Kidney glomerular epithelial cell (primary cell): ENCODE measurements around the gene RSRC1.
A peak's percentile ranks its signal among the peaks of the same experiment; 100 is the strongest.
"Not testable (repeated sequence)": the region's sequence is repeated elsewhere in the genome, so short reads cannot be mapped to it uniquely, and the experiment has no call there.

Source experiments
- DNase-seq: peaks from one replicate; lab custom pipeline; 2025; lab: John Stamatoyannopoulos, UW

RSRC1 gene

GRCh38 chr3:158228942-158229341 lies 119.1 kb downstream of the RSRC1 start:
- not testable (repeated sequence) for DNase-seq

DNA sequence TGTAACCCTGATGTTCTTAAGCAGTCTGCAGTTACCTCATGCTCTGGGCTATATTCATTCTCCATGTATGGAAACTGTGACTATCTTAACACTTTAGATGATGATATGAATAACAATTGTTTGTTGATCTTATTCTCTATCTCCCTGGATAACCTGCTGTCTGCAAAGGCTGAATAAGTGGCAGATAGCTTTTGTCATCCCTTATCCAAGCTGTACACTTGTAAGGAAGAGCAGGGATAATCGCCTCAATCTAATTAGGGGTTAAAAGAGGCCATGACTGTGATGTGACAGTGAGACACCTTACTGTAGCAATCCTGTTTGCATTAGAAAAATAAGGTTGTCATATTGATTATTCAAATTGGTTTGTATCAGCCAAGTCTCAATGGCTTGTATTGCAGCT lies 123.9 kb downstream of the RSRC1 start:
- DNase-seq = no peak

DNA sequence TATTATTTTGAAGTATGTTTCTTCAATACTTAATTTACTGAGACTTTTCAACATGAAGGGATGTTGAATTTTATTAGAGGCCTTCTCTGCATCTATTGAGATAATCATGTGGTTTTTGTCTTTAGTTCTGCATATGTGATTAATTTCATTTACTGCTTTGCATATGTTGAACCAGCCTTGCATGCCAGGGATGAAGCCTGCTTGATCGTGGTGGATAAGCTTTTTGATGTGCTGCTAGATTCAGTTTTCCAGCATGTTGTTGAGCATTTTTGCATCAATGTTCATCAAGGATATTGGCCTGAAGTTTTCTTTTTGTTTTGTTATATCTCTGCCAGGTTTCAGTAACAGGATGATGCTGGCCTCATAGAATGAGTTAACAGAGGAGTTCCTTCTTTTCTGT lies 134.4 kb downstream of the RSRC1 start:
- DNase-seq = no peak

DNA sequence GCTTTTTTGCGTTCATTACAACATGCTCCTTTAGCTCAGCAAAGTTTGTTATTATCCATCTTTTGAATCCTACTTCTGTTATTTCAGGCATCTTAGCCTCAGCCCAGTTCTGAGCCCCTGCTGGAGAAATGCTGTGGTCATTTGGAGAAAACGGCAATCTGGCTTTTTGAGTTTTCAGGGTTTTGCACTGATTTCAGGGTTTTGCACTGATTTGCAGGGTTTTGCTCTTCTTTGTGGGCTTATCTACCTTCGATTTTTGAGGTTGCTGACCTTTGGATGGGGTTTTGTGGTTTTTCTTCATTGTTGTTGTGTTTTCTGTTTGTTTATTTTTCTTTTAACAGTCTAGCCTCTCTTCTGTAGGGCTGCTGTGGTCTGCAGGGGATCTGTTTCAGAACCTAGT lies 137.4 kb downstream of the RSRC1 start:
- DNase-seq = no peak

GRCh38 chr3:158248261-158248660 lies 138.4 kb downstream of the RSRC1 start:
- DNase-seq = no peak

DNA sequence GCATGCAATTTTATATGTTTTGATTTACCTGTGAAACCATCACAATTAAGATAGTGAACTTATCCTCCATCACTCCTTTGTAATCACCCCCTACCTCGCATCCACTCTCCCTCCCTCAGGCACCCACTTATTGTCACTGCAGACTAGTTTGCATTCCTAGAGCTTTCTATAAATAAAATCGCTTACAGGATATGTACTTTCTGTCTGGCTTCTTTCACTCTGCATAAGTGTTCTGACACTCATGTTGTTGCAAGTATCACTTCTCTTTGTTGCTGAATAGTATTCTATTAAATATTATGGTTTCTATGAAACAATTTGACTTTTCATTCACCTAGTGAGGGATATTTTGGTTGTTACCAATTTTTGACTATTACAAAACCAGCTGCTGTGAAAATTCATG lies 139.3 kb downstream of the RSRC1 start:
- no peak for DNase-seq

DNA sequence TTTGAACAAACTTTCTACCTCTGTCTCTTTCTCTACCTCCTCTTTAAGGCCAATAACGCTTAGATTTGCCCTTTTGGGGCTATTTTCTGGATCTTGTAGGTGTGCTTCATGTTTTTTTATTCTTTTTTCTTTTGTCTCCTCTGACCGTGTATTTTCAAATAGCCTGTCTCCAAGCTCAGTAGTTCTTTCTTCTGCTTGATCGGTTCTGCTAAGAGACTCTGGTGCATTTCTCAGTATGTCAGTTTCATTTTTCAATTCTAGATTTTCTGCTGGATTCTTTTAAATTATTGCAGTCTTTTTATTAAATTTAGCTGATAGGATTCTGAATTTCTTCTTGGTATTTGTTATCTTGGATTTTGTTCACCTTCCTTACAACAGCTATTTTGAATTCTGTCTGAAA lies 148.7 kb downstream of the RSRC1 start:
- no peak for DNase-seq

GRCh38 chr3:158260392-158260791 lies 150.5 kb downstream of the RSRC1 start:
- DNase-seq = no peak

DNA sequence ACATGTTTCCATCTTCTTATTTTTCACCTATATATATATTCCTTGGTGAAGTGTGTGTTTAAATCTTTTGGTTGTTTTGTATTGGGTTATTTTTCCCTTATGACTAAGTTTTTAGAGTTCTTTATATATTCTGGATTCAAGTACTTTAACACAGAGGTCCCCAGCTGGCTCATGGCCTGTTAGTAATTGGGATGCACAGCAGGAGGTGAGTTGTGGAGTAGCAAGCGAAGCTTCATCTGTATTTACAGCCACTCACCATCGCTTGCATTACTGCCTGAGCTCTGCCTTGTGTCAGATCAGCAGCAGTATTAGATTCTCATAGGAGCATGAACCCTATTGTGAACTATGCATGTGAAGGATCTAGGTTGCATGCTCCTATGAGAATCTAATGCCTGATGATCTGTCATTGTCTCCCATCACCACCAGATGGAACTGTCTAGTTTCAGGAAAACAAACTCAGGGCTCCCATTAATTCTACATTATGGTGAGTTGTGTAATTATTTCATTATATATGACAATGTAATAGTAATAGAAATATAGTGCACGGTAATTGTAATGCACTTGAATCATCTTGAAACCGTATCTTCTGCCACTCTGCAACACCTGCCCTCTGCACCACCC lies 151.6 kb downstream of the RSRC1 start:
- DNase-seq = no peak

- no peak for DNase-seq
Observed at GRCh38 chr3:158264894-158265293, 155.0 kb downstream of the RSRC1 start.

- no peak for DNase-seq
Observed at GRCh38 chr3:158267015-158267414, 157.1 kb downstream of the RSRC1 start.

DNA sequence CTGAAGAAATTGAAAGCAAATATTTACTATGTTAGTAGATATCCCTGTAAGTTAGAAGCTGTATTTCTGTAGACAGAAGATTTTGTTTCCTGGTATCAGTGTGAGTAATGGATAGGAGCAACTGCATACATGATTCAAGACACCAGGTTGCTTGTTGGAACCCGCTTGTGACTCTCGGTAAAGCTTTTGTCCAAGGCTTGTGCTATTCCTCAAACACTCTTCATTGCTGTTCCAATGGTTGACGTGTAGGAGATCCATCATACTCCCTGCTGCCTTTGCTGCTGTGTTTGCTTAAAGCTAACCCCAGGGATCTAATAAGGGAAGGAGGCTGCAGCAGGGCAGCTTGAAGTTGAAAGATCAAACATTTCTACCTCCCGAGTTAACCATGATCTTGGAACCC lies 160.1 kb downstream of the RSRC1 start:
- DNase-seq = no peak

GRCh38 chr3:158272081-158272480 lies 162.2 kb downstream of the RSRC1 start:
- no peak for DNase-seq

GRCh38 chr3:158273656-158274055 lies 163.8 kb downstream of the RSRC1 start:
- no peak for DNase-seq

DNA sequence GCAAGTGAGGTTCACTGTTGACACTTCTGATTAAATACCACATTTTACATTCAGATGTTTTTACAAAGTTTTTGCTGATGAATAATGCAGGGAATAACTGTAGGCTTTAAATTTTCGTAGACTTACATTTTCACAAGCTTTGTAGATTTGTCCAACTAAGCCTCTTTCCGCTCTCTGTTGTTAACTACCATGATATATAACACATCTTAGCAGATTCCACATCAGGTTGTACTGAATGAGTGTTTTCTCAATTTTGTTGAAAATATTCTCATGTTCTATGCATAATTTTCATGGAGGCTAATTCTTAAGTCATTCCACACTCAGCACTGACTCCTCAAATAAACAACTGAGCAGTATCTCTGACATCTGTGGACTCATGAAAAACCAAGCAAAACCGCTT lies 168.3 kb downstream of the RSRC1 start:
- no peak for DNase-seq

GRCh38 chr3:158279609-158280008 lies 169.7 kb downstream of the RSRC1 start:
- no peak for DNase-seq

DNA sequence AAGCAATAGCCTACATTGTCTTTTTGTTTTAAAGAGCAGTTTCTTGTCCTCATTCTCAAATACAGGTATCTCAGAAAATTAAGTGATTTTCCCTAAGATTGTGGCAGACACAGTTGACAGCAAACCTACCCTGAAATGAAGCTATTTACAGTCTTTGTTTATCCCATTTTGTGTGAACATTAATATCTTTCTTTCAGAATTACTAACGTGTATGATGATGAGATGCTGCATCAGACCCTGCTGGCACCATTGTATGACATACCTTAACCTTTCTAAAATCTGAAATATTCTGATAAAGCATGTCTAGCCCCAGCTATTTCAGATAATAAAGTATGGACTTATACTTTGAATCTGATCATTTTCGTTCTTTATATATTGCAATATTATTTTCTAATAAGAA lies 185.9 kb downstream of the RSRC1 start:
- no peak for DNase-seq

- DNase-seq = no peak
Observed at GRCh38 chr3:158297940-158298339, 188.1 kb downstream of the RSRC1 start.

GRCh38 chr3:158308236-158308928 lies 198.5 kb downstream of the RSRC1 start:
- DNase-seq = no peak

GRCh38 chr3:158312560-158313141 lies 202.8 kb downstream of the RSRC1 start:
- no peak for DNase-seq

DNA sequence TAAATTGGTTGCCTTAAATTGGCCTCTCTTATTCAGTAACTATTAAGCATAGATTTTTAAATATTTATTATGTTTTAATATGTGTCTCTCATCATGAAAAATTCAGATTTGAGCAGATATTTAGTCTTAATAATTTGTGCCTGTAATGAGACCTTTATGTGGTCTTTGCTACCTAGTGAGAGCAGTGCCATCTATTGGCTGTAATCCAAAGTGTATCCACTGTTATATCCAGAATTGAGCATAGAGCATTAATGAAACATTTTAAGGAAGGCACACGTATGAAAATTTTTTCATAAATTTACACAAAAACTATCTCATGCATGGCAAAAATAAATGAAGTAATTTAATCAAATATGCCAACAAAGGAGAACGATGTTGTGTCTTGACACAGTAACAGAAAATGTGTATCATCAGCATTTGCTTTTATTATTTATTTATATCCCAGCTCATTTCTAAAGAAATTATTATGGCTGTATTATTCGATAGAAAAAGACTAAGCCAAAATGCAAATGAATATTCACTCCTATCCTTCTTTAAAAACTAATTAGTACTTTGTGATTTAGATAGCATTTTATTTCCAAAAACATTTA lies 203.5 kb downstream of the RSRC1 start:
- peak; percentile 38 for DNase-seq

DNA sequence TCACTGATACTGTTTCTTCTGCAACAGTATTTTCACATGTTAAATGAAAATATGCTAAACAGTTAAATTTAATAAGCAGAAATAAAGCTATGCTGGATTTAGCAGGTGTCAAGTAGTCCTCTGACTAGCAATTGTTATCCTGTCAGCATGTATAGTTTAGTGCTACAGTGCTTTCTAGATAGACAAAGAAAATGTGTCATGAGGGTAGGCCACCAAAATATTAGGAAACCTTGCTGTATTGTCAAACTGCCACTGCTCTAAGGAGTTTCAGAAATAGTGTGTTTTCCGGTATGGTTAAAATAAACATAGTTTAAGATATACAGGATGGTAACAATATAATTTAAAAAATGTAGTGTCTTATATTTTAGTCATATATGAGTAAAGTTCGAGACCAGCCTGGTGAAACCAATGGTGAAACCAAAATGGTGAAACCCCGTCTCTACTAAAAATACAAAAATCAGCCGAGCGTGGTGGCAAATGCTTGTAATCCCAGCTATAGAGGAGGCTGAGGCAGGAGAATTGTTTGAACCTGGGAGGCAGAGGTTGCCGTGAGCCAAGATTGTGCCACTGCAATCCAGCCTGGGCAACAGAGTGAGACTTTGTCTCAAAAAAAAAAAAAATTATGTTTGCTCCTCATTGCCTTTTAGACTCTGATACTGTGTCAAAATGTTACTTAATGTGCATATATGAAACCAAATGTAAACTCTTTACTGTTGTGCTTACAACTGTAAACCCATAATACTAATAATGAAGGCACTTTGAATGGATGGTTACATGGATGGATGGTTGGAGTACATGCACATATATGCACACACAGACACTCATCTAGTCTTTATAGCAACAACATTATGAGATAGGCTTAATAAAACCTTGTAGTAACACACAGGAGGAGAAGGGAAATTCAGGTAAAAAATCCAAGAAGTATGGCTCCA lies 204.8 kb downstream of the RSRC1 start:
- no peak for DNase-seq
